NB4 (cell line): ENCODE measurements around the gene PSMD9.

Experiments
- DNase-seq: peaks from one replicate; pipeline ENCODE4 v3.0.0; 2010; ENCODE audit warnings: low read depth
- H3K4me3 ChIP-seq: one replicate; pipeline ENCODE4 v1.5.1; 2011; ENCODE audit warnings: mild to moderate bottlenecking, low read depth, low read length, moderate library complexity
- CTCF ChIP-seq: IDR thresholded peaks from one replicate; pipeline ENCODE4 v1.5.1; 2012; ENCODE audit warnings: low read depth, low read length
- MAX ChIP-seq: IDR thresholded peaks from 2 replicates; pipeline ENCODE4 v1.6.1; 2011; ENCODE audit warnings: low read depth, low read length
- MYC ChIP-seq: IDR thresholded peaks from 2 replicates; pipeline ENCODE4 v1.6.1; 2011; ENCODE audit warnings: low read depth, low read length
- POLR2A ChIP-seq: IDR thresholded peaks from 2 replicates; pipeline ENCODE4 v1.6.1; 2011; ENCODE audit warnings: mild to moderate bottlenecking; ENCODE audit not compliant: insufficient read length; ENCODE audit errors: extremely low read depth

The PSMD9 gene

DNA sequence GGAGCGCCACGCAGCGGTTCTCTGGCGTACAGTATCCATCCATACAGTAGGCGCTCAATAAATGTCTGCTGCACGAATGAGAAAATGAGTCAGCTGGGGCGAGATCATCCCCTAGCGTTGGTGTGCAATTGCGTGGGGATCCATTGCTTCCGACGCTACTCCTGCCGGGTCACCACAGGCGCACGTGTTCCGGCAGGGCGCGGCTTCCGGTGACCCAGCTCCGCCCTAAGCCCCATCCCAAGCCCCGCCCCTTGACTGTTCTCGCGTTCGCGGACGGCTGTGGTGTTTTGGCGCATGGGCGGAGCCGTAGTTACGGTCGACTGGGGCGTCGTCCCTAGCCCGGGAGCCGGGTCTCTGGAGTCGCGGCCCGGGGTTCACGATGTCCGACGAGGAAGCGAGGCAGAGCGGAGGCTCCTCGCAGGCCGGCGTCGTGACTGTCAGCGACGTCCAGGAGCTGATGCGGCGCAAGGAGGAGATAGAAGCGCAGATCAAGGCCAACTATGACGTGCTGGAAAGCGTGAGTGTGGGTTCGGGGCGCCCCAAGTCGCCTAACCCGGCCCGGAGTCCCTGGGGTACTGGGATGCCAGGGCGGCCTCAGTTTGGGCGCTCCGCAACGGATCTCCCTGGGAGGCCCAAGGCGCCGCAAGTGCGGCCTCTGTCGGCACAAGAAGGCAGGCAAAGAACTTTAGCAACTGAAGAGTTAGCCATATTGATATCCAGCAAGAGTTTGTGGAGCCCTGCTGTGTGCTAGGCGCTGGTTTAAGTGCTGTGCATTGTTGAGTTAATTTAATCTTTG lies at the start of gene PSMD9:
Gene PSMD9, plus strand, starts transcription at position 313 of the 796 bp plus-strand sequence. Its CDS starts 67 bp downstream, at position 380.
- H3K4me3 ChIP-seq, result peak within 1 kb of the TSS; percentile 92
- DNase-seq, result peak; percentile 100
- TF ChIP-seq MYC, result peak; percentile 100
- TF ChIP-seq MAX, result peak; percentile 100
- peak; percentile 93 for TF ChIP-seq CTCF
- TF ChIP-seq POLR2A, result peak; percentile 81

DNA sequence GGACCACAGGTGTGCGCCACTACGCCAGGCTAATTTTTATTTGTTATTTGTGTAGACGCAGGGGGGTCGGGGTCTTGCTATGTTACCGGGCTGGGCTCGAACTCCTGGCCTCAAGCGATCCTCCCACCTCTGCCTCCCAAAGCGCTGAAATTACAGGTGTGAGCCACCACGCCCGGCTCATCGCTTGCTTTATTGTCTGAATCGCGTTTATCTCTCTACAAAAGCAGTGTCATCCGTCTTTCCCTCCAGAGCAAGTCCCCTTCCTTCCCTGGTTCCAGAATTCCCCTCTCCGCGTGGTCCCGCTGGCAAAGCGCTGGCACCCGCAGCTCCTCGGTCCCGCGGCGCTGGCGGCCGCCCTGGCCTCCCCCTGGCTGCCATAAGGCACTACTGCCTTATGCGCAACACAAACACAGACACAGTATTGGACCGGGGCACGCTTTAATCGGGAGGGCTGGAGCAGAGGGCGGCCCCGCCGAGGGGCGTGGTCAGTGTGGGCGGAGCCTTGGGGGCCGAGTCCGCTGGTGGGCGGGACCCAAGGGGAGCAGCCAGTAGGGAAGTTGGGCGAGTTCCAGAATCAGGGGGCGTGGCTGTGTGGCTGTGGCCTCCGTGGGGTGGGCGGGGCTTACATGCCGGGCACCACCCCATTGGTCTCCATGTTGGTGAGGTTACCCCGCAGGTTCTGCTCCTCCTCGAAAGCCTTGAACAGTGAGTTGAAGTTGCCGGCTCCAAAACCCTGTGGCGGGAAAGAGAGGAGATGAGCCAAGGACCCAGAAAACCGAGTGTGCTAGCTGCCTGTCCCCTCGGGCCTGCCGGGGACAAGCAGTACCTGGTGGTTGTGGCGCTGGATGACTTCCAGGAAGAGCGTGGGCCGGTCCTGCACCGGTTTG lies 49.2 kb upstream of the PSMD9 start:
- DNase-seq, result peak; percentile 99
- peak; percentile 73; the same call in 1 of the 2 replicates for TF ChIP-seq MAX
- peak; percentile 58; the same call in 1 of the 2 replicates for TF ChIP-seq MYC
- TF ChIP-seq POLR2A, result peak; percentile 79
- peak; percentile 42 for TF ChIP-seq CTCF
- peak overlapping the region; percentile 85 for H3K4me3 ChIP-seq

GRCh38 chr12:121839993-121840761 lies 48.4 kb upstream of the PSMD9 start:
- peak; percentile 74 for DNase-seq
- TF ChIP-seq CTCF, result peak; percentile 0
- TF ChIP-seq MYC, result no peak
- peak overlapping the region; percentile 85 for H3K4me3 ChIP-seq

DNA sequence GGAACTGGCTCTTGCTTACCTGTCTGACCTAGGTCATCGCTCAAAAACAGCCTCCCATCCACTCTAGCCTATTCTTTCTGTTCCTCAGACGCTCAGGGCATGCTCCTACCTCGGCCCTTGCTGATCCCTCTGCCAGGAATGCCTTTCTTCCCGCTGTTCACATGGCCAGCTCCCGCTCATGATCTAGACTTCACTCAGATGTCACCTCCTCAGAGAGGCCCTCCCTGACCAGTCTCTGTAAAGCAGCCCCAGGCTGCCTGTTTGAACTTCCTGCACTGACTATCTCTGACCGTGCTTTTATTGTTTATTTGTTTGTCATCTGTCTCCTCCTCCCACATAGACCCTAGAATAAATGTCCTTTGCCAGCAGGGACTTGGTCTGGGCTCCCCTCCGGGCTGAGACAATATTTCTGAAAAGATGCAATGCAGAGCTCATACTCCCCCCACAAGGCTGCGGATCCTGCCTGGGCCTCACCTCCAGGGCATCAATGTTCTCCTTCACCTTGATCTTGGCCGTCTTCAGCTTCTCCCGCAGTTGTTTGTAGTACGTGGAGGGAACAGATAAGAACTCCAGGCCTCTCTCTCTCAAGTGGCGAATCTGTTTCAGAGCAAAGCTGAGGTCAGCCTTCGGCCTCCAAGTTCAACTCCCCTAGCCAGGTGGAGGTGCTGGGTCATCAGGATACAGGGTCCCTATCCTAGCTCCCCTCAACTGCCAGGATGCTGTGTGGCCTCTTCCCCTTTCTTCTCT lies 45.2 kb upstream of the PSMD9 start:
- TF ChIP-seq MYC, result no peak
- no peak for TF ChIP-seq MAX
- TF ChIP-seq POLR2A, result no peak
- no peak for TF ChIP-seq CTCF
- no peak for DNase-seq

DNA sequence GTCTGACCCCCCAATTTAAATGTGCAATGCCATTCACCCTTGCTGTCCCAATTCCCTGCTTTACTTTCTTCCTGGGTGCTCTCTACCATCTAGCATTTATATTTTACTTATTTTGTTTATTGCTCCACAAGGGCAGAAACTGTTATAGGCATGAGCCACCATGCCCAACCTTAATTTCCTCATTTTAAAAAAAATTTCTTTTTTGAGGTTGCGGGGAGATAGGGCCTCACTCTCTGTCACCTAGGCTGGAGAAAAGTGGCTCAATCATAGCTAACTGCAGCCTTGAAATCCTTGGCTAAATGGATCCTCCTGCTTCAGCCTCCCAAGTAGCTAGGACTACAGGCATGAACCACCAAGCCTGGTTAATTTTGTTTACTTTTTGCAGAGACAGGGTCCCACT lies 42.9 kb upstream of the PSMD9 start:
- TF ChIP-seq POLR2A (no peak), CTCF (no peak), MAX (no peak), MYC (no peak)
- H3K4me3 ChIP-seq, result no peak overlapping the region
- no peak for DNase-seq

More for the DNA sequence above, 45.2 kb upstream of the PSMD9 start:
- no peak overlapping the region for H3K4me3 ChIP-seq
